ENCODE results near the gene PTPN13. TPM values are rescaled to one million over a fixed set of nuclear protein-coding genes. Genes with fewer than 3 reads are reported as not detected.

PTPN13 gene
- total and polyA plus RNA-seq, 4 donors = 0.36 to 3.2 (median 1.2) TPM

DNA sequence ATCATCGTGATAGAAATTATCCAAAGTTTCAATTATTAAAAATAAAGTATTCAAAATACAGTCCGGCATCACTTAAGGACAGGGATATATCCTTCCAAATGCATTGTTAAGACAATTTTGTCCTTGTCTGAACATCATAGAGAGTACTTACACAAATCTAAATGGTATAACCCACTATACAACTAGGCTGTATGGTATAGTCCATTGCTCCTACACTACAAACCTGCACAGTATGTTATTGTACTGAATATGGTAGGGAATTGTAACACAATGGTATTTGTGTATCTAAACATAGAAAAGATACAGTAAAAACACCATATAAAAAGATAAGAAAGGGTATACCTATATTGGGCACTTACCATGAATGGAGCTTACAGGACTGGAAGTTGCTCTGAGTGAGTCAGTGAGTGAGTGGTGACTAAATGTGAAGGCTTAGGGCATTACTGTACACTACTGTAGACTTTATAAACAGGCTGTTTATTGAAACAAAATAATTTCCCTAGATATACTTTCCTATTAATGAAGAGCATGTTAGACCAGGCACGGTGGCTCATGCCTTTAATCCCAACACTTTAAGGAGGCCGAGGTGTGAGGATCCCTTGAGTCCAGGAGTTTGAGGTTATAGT lies 44.8 kb upstream of the PTPN13 start:
- no peaks in the 10 kb centered on the region for H3K4me1 ChIP-seq (ENCODE audit: control insufficient read depth in 4 of 4, insufficient read depth in 4 of 4, low read length in 3 of 4)
- TF ChIP-seq TAF1 (conservative IDR thresholded peaks at IDR 0.05) (no peak), HNF4G (IDR thresholded peaks at IDR 0.05) (no peak), RAD21 (IDR thresholded peaks at IDR 0.05) (no peak), FOXA2 (IDR thresholded peaks at IDR 0.05) (no peak), ATF3 (IDR thresholded peaks at IDR 0.05) (no peak), RXRA (IDR thresholded peaks at IDR 0.05) (no peak), FOXA1 (IDR thresholded peaks at IDR 0.05) (no peak)
- 91% methylated on average over 4 of the region's 4 CpGs for WGBS
- H3K9ac ChIP-seq (ENCODE audit: low read depth in 1 of 2, low read length in 2 of 2) = no peak overlapping the region
- H3K36me3 ChIP-seq (ENCODE audit: control insufficient read depth in 4 of 4, insufficient read depth in 3 of 4, low read depth in 1 of 4, low read length in 3 of 4) = no peaks in the 10 kb centered on the region
- H3K27me3 ChIP-seq (ENCODE audit: control insufficient read depth in 4 of 4, insufficient read depth in 4 of 4, low read length in 3 of 4) = peaks cover 0 to 2% (median 0%) of the 10 kb centered on the region in 4 donors
- no peak overlapping the region for H3K27ac ChIP-seq (ENCODE audit: low read depth in 1 of 2, low read length in 2 of 2)
- no peak overlapping the region for H3K4me3 ChIP-seq (ENCODE audit: low read depth in 1 of 3, low read length in 3 of 3)
- H3K9me3 ChIP-seq (ENCODE audit: control insufficient read depth in 4 of 4, low read length in 3 of 4) = no peaks in the 10 kb centered on the region
- DNase-seq (ENCODE audit: low spot score) = no peak

DNA sequence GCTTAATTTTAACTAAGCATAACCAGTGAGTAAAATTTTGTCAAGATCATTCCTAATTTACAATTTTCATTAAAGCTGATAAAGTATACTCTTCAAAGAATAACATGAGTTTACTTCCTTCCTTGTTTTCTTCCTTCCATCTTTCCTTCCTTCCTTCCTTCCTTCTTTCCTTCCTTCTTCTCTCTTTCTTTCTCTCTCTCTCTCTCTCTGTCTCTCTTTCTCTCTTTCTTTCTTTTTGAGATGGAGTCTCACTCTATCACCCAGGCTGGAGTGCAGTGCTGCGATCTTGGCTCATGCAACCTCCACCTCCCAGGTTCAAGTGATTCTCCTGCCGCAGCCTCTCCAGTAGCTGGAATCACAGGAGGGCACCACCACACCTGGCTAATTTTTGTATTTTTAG lies 42.7 kb upstream of the PTPN13 start:
- H3K4me3 ChIP-seq (ENCODE audit: low read depth in 1 of 3, low read length in 3 of 3) = no peak overlapping the region
- no peaks in the 10 kb centered on the region for H3K36me3 ChIP-seq (ENCODE audit: control insufficient read depth in 4 of 4, insufficient read depth in 3 of 4, low read depth in 1 of 4, low read length in 3 of 4)
- H3K4me1 ChIP-seq (ENCODE audit: control insufficient read depth in 4 of 4, insufficient read depth in 4 of 4, low read length in 3 of 4) = no peaks in the 10 kb centered on the region
- no peaks in the 10 kb centered on the region for H3K9me3 ChIP-seq (ENCODE audit: control insufficient read depth in 4 of 4, low read length in 3 of 4)
- TF ChIP-seq EGR1 (IDR thresholded peaks at IDR 0.05; ENCODE audit: low read depth in 2 of 2) (no peak), FOXA1 (IDR thresholded peaks at IDR 0.05) (no peak), HNF4A (conservative IDR thresholded peaks at IDR 0.05) (no peak), CTCF (IDR thresholded peaks at IDR 0.05; ENCODE audit: low read depth, low read length, missing input control) (no peak), JUND (IDR thresholded peaks at IDR 0.05) (no peak), TAF1 (conservative IDR thresholded peaks at IDR 0.05) (no peak), FOXA2 (IDR thresholded peaks at IDR 0.05) (no peak), HNF4G (IDR thresholded peaks at IDR 0.05) (no peak), REST (IDR thresholded peaks at IDR 0.05) (no peak)
- TF ChIP-seq, protein P1, sequence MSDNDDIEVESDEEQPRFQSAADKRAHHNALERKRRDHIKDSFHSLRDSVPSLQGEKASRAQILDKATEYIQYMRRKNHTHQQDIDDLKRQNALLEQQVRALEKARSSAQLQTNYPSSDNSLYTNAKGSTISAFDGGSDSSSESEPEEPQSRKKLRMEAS (IDR thresholded peaks at IDR 0.05) = no peak
- TF ChIP-seq, protein P2, sequence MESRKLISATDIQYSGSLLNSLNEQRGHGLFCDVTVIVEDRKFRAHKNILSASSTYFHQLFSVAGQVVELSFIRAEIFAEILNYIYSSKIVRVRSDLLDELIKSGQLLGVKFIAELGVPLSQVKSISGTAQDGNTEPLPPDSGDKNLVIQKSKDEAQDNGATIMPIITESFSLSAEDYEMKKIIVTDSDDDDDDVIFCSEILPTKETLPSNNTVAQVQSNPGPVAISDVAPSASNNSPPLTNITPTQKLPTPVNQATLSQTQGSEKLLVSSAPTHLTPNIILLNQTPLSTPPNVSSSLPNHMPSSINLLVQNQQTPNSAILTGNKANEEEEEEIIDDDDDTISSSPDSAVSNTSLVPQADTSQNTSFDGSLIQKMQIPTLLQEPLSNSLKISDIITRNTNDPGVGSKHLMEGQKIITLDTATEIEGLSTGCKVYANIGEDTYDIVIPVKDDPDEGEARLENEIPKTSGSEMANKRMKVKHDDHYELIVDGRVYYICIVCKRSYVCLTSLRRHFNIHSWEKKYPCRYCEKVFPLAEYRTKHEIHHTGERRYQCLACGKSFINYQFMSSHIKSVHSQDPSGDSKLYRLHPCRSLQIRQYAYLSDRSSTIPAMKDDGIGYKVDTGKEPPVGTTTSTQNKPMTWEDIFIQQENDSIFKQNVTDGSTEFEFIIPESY (IDR thresholded peaks at IDR 0.05) = no peak
- 97% methylated on average over 2 of the region's 2 CpGs for WGBS
- no peak for DNase-seq (ENCODE audit: low spot score)
- H3K27ac ChIP-seq (ENCODE audit: low read depth in 1 of 2, low read length in 2 of 2) = no peak overlapping the region
- no peaks in the 10 kb centered on the region for H3K27me3 ChIP-seq (ENCODE audit: control insufficient read depth in 4 of 4, insufficient read depth in 4 of 4, low read length in 3 of 4)
- H3K9ac ChIP-seq (ENCODE audit: low read depth in 1 of 2, low read length in 2 of 2) = no peak overlapping the region

All from liver (tissue), 9 donors.